GDM1 (cell line): ENCODE data around the gene ITGA2.
A peak's percentile ranks its signal among the peaks of the same experiment; 100 is the strongest.

Source experiments
- DNase-seq: peaks from one replicate; lab custom pipeline; 2025; lab: John Stamatoyannopoulos, UW

ITGA2 gene

GRCh38 chr5:53059281-53059680 lies 70.1 kb downstream of the ITGA2 start:
- no peak for DNase-seq

GRCh38 chr5:53063176-53063575 lies 74.0 kb downstream of the ITGA2 start:
- DNase-seq = no peak

GRCh38 chr5:53063791-53064190 lies 74.6 kb downstream of the ITGA2 start:
- no peak for DNase-seq

- no peak for DNase-seq
These were observed 76.9 kb downstream of the ITGA2 start for GRCh38 chr5:53066088-53066487.

- DNase-seq = no peak
These were observed 78.5 kb downstream of the ITGA2 start for GRCh38 chr5:53067641-53068040.

GRCh38 chr5:53068291-53068836 lies 79.2 kb downstream of the ITGA2 start:
- no peak for DNase-seq

GRCh38 chr5:53069626-53070025 lies 80.5 kb downstream of the ITGA2 start:
- no peak for DNase-seq

- DNase-seq = no peak
These were observed 82.1 kb downstream of the ITGA2 start for GRCh38 chr5:53071298-53071697.

GRCh38 chr5:53071738-53072137 lies 82.6 kb downstream of the ITGA2 start:
- DNase-seq = no peak

- no peak for DNase-seq
These were observed 84.2 kb downstream of the ITGA2 start for GRCh38 chr5:53073348-53073747.

- DNase-seq = no peak
These were observed 86.9 kb downstream of the ITGA2 start for GRCh38 chr5:53076014-53076583.

- no peak for DNase-seq
These were observed 91.1 kb downstream of the ITGA2 start for GRCh38 chr5:53080271-53080670.

- no peak for DNase-seq
These were observed 94.8 kb downstream of the ITGA2 start for GRCh38 chr5:53083927-53084326.

GRCh38 chr5:53084546-53085255 lies 95.5 kb downstream of the ITGA2 start:
- no peak for DNase-seq

- DNase-seq = no peak
These were observed 98.0 kb downstream of the ITGA2 start for GRCh38 chr5:53087171-53087570.

- DNase-seq = no peak
These were observed 98.5 kb downstream of the ITGA2 start for GRCh38 chr5:53087621-53088121.

- no peak for DNase-seq
These were observed 100.4 kb downstream of the ITGA2 start for GRCh38 chr5:53089481-53089991.

- DNase-seq = no peak
These were observed 101.1 kb downstream of the ITGA2 start for GRCh38 chr5:53090229-53090628.

GRCh38 chr5:53091289-53091688 lies 102.1 kb downstream of the ITGA2 start:
- DNase-seq = no peak

GRCh38 chr5:53092242-53092641 lies 103.1 kb downstream of the ITGA2 start:
- DNase-seq = no peak

- DNase-seq = no peak
These were observed 106.1 kb downstream of the ITGA2 start for GRCh38 chr5:53095217-53095616.

- DNase-seq = peak; percentile 16
These were observed 106.9 kb downstream of the ITGA2 start for GRCh38 chr5:53095931-53096525.

- DNase-seq = no peak
These were observed 110.4 kb downstream of the ITGA2 start for GRCh38 chr5:53099546-53099945.
